GM12878 (cell line): ENCODE results near the gene SHANK1. TPM values are rescaled to one million over a fixed set of nuclear protein-coding genes. Genes with fewer than 3 reads are reported as not detected.

Source experiments
- ATAC-seq: fragments of 200-7000 bp; cut with Tn5 transposase; 3 replicates; pipeline ENCODE4 v1.9.1; 2020; ENCODE audit warnings: mild to moderate bottlenecking, moderate library complexity
- BruUV-seq: library from RNA; stranded (reverse); fragments of 400-500 nt; replicated peaks from 2 replicates; lab custom pipeline; 2021; lab: Mats Ljungman, UMichigan
- CTCF ChIA-PET: fragments of 300-600 bp; sonication (Branson Sonifier 250); formaldehyde crosslinking; extraction: SDS; loops from one replicate; lab custom pipeline; 2021; ENCODE audit warnings: inconsistent platforms; lab: Yijun Ruan, JAX
- POLR2A ChIA-PET: fragments of 350-600 bp; formaldehyde crosslinking; extraction: SDS; loops from one replicate; lab custom pipeline; 2021; ENCODE audit warnings: inconsistent platforms; lab: Charles Lee
- RAD21 ChIA-PET: fragments of 300-600 bp; sonication (Branson Sonifier 250); formaldehyde crosslinking; loops from one replicate; lab custom pipeline; 2023; ENCODE audit warnings: antibody characterized with exemption; ENCODE audit not compliant: unreplicated experiment; lab: Charles Lee
- SMC1A ChIA-PET: fragments of 300-600 bp; sonication (Branson Sonifier 250); formaldehyde crosslinking; loops from one replicate; lab custom pipeline; 2023; ENCODE audit not compliant: unreplicated experiment, uncharacterized antibody; lab: Charles Lee
- DNase-seq: peaks from one replicate; pipeline ENCODE4 v3.0.0-alpha.2; 2011; ENCODE audit warnings: low read depth, low spot score
- FAIRE-seq: peaks from 3 replicates; lab custom pipeline; 2011; peaks lifted over from hg19 to GRCh38; lab: Jason Lieb, UNC
- H2AFZ ChIP-seq: 2 replicates; pipeline ENCODE4 v1.6.0; 2011; ENCODE audit warnings: low read depth, low read length, control low read depth; ENCODE audit not compliant: control insufficient read depth
- H3K27ac ChIP-seq: 2 replicates; pipeline ENCODE4 v1.5.1; 2011; ENCODE audit warnings: control low read depth; ENCODE audit not compliant: control insufficient read depth, insufficient read depth
- H3K27me3 ChIP-seq, 2 experiments: replicated peaks in 1 of 2; 2 replicates each; pipeline versions ENCODE4 v1.6.0 to v1.6.1; 2011; ENCODE audit warnings: low read length in 1 of 2; ENCODE audit not compliant: control insufficient read depth in 2 of 2, insufficient read depth in 2 of 2
- H3K36me3 ChIP-seq, 2 experiments: 2 replicates each; pipeline ENCODE4 v1.5.1; 2011; ENCODE audit warnings: low read length in 1 of 2; ENCODE audit not compliant: control insufficient read depth in 2 of 2, insufficient read depth in 2 of 2
- H3K4me1 ChIP-seq: 2 replicates; pipeline ENCODE4 v1.6.1; 2011; ENCODE audit warnings: mild to moderate bottlenecking, low read length, moderate library complexity, mixed read lengths; ENCODE audit not compliant: control insufficient read depth, insufficient read depth
- H3K4me2 ChIP-seq: 2 replicates; pipeline ENCODE4 v1.6.0; 2011; ENCODE audit warnings: control low read depth; ENCODE audit not compliant: control insufficient read depth, insufficient read depth
- H3K4me3 ChIP-seq: fragments of 200-600 bp; sonication (generic); 2 replicates; pipeline ENCODE4 v1.5.1; 2016
- H3K79me2 ChIP-seq: 2 replicates; pipeline ENCODE4 v1.6.0; 2011; ENCODE audit warnings: low read length; ENCODE audit not compliant: control insufficient read depth, insufficient read depth
- H3K9ac ChIP-seq: 2 replicates; pipeline ENCODE4 v1.8.0; 2011; ENCODE audit warnings: low read length, control low read depth, mixed read lengths; ENCODE audit not compliant: control insufficient read depth, insufficient read depth
- H3K9me3 ChIP-seq: replicated peaks from 3 replicates; pipeline ENCODE4 v1.5.1; 2011; ENCODE audit warnings: mild to moderate bottlenecking, low read length; ENCODE audit not compliant: control insufficient read depth, insufficient read depth
- H4K20me1 ChIP-seq: 2 replicates; pipeline ENCODE4 v1.6.0; 2011; ENCODE audit not compliant: control insufficient read depth, insufficient read depth
- CHD1 ChIP-seq: IDR thresholded peaks from 2 replicates; pipeline ENCODE4 v1.6.1; 2012; ENCODE audit warnings: low read depth, low read length, improper control_type of control experiment
- CHD4 ChIP-seq: fragments of 200-600 bp; sonication (generic); IDR thresholded peaks from 2 replicates; pipeline ENCODE4 v1.6.1; 2016; ENCODE audit warnings: mild to moderate bottlenecking
- CREB1 ChIP-seq: IDR thresholded peaks from 2 replicates; pipeline ENCODE4 v1.6.1; 2012; ENCODE audit warnings: low read depth, mild to moderate bottlenecking, inconsistent platforms
- IKZF1 ChIP-seq: fragments of 450-650 bp; conservative IDR thresholded peaks from 2 replicates; pipeline ENCODE4 v1.6.1; 2017; ENCODE audit warnings: antibody characterized with exemption, mild to moderate bottlenecking
- JUNB ChIP-seq: IDR thresholded peaks from 2 replicates; pipeline ENCODE4 v1.6.1; 2016; ENCODE audit warnings: antibody characterized with exemption, mild to moderate bottlenecking
- KDM1A ChIP-seq: fragments of 200-600 bp; sonication (generic); IDR thresholded peaks from 2 replicates; pipeline ENCODE4 v1.6.1; 2016; ENCODE audit warnings: borderline replicate concordance
- MYC ChIP-seq: IDR thresholded peaks from 2 replicates; pipeline ENCODE4 v1.6.1; 2011; ENCODE audit warnings: mild to moderate bottlenecking, low read length, moderate library complexity, inconsistent platforms; ENCODE audit not compliant: insufficient read depth, insufficient replicate concordance, insufficient read length, severe bottlenecking
- NR2C2 ChIP-seq: IDR thresholded peaks from 2 replicates; pipeline ENCODE4 v1.6.1; 2011; ENCODE audit warnings: borderline replicate concordance, low read depth; ENCODE audit not compliant: control insufficient read depth, insufficient read length
- PAX5 ChIP-seq: IDR thresholded peaks from 2 replicates; pipeline ENCODE4 v1.6.1; 2011; ENCODE audit warnings: low read depth, low read length, borderline replicate concordance
- PAX8 ChIP-seq: fragments of 450-650 bp; IDR thresholded peaks from 2 replicates; pipeline ENCODE4 v1.6.1; 2017; ENCODE audit warnings: mild to moderate bottlenecking, moderate library complexity
- POLR2AphosphoS5 ChIP-seq: IDR thresholded peaks from 2 replicates; pipeline ENCODE4 v1.6.1; 2011; ENCODE audit warnings: mild to moderate bottlenecking, low read length, inconsistent platforms
- SUPT20H ChIP-seq: IDR thresholded peaks from 2 replicates; pipeline ENCODE4 v1.6.1; 2011; ENCODE audit warnings: low read depth, mild to moderate bottlenecking, low read length, moderate library complexity, borderline replicate concordance; ENCODE audit not compliant: control insufficient read depth
- YY1 ChIP-seq: IDR thresholded peaks from 2 replicates; pipeline ENCODE4 v1.6.1; 2011; ENCODE audit warnings: low read depth, mild to moderate bottlenecking, low read length
- ZBED1 ChIP-seq: IDR thresholded peaks from 2 replicates; pipeline ENCODE4 v1.6.1; 2016; ENCODE audit warnings: borderline replicate concordance
- ZSCAN29 ChIP-seq: fragments of 450-650 bp; IDR thresholded peaks from 2 replicates; pipeline ENCODE4 v1.6.1; 2017; ENCODE audit warnings: mild to moderate bottlenecking, moderate library complexity
- ZZZ3 ChIP-seq: IDR thresholded peaks from 2 replicates; pipeline ENCODE4 v1.6.1; 2011; ENCODE audit warnings: low read depth; ENCODE audit not compliant: control insufficient read depth, insufficient read length
- WGBS: methylation state at CpG from one replicate; pipeline ENCODE4 v1.1.6; 2016; ENCODE audit warnings: low lambda C conversion rate; ENCODE audit not compliant: insufficient replicate concordance, insufficient coverage; ENCODE audit errors: missing lambda C conversion rate; 5-methylcytosine and 5-hydroxymethylcytosine counted together
- in situ Hi-C: fragments of 300-500 bp; cut with MboI; formaldehyde crosslinking; loops from 9 replicates; pipeline ENCODE4 v1.14.3; 2018; ENCODE audit warnings: mixed read lengths
- intact Hi-C: fragments of 100-400 bp; cut with micrococcal nuclease; formaldehyde crosslinking; loops from one replicate; pipeline ENCODE4 v1.14.2; 2022; ENCODE audit not compliant: unreplicated experiment
- polyA plus RNA-seq, 11 experiments: library from polyadenylated mRNA; depleted of rRNA in 4 of 11; unstranded in 6 of 11; stranded (reverse) in 5 of 11; fragments of >200 nt; fragmentation: Nextera tagmentation in 4 of 11; fragmentation: Illumina TruSeq in 1 of 11; extraction: Ambion mirVana in 4 of 11; extraction: Trizol in 1 of 11; gene quantifications; 1 replicate in 1 of 11; 2 replicates in 10 of 11; pipeline versions ENCODE4 v1.2.1 to v1.2.3, GENCODE V29; 2011 to 2016; ENCODE audit warnings: inconsistent platforms in 2 of 11, missing spikeins in 2 of 11, low read depth in 1 of 11
- total RNA-seq, 4 experiments: library from RNA; depleted of rRNA in 3 of 4; stranded (reverse); fragments of >200 nt in 3 of 4; fragmentation: Illumina TruSeq in 1 of 4; extraction: Trizol in 1 of 4; gene quantifications; 2 replicates each; pipeline versions ENCODE4 v1.2.1 to v1.2.3, GENCODE V29; 2013 to 2021
- TF ChIP-seq, protein P1 (sequence below): IDR thresholded peaks from 2 replicates; pipeline ENCODE4 v1.6.1; 2011; ENCODE audit warnings: low read depth, mild to moderate bottlenecking, low read length, moderate library complexity, borderline replicate concordance; ENCODE audit errors: extremely low read depth
- TF ChIP-seq, protein P2 (sequence below): fragments of 450-650 bp; conservative IDR thresholded peaks from 2 replicates; pipeline ENCODE4 v1.6.1; 2017; ENCODE audit warnings: mild to moderate bottlenecking, moderate library complexity
- TF ChIP-seq, protein P3 (sequence below): fragments of 450-650 bp; IDR thresholded peaks from 2 replicates; pipeline ENCODE4 v1.6.1; 2018; ENCODE audit warnings: mild to moderate bottlenecking, low read depth, moderate library complexity; ENCODE audit not compliant: partially characterized antibody

SHANK1 gene
- total and polyA plus RNA-seq, 10 of the 15 experiments (the other 5 are each of a cell fraction or from before 2014, with no cell fraction given), result not detected

- no peak overlapping the region for H3K4me3 ChIP-seq
- in situ Hi-C loops (no loop called here), intact Hi-C loops (no loop called here)
- FAIRE-seq, result no peak
- RAD21 ChIA-PET, result no interaction called here
- H4K20me1 ChIP-seq, result no peaks in the 10 kb centered on the region
- TF ChIP-seq MYC (no peak), CHD1 (no peak), ZZZ3 (no peak), POLR2AphosphoS5 (no peak), SUPT20H (no peak), PAX5 (no peak), ZSCAN29 (no peak), ZBED1 (no peak), JUNB (no peak), CHD4 (no peak), IKZF1 (no peak), YY1 (no peak), NR2C2 (no peak), CREB1 (no peak), PAX8 (no peak), KDM1A (no peak)
- TF ChIP-seq, protein P1, sequence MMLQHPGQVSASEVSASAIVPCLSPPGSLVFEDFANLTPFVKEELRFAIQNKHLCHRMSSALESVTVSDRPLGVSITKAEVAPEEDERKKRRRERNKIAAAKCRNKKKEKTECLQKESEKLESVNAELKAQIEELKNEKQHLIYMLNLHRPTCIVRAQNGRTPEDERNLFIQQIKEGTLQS, result no peak
- TF ChIP-seq, protein P2, sequence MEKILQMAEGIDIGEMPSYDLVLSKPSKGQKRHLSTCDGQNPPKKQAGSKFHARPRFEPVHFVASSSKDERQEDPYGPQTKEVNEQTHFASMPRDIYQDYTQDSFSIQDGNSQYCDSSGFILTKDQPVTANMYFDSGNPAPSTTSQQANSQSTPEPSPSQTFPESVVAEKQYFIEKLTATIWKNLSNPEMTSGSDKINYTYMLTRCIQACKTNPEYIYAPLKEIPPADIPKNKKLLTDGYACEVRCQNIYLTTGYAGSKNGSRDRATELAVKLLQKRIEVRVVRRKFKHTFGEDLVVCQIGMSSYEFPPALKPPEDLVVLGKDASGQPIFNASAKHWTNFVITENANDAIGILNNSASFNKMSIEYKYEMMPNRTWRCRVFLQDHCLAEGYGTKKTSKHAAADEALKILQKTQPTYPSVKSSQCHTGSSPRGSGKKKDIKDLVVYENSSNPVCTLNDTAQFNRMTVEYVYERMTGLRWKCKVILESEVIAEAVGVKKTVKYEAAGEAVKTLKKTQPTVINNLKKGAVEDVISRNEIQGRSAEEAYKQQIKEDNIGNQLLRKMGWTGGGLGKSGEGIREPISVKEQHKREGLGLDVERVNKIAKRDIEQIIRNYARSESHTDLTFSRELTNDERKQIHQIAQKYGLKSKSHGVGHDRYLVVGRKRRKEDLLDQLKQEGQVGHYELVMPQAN, result no peak
- TF ChIP-seq, protein P3, sequence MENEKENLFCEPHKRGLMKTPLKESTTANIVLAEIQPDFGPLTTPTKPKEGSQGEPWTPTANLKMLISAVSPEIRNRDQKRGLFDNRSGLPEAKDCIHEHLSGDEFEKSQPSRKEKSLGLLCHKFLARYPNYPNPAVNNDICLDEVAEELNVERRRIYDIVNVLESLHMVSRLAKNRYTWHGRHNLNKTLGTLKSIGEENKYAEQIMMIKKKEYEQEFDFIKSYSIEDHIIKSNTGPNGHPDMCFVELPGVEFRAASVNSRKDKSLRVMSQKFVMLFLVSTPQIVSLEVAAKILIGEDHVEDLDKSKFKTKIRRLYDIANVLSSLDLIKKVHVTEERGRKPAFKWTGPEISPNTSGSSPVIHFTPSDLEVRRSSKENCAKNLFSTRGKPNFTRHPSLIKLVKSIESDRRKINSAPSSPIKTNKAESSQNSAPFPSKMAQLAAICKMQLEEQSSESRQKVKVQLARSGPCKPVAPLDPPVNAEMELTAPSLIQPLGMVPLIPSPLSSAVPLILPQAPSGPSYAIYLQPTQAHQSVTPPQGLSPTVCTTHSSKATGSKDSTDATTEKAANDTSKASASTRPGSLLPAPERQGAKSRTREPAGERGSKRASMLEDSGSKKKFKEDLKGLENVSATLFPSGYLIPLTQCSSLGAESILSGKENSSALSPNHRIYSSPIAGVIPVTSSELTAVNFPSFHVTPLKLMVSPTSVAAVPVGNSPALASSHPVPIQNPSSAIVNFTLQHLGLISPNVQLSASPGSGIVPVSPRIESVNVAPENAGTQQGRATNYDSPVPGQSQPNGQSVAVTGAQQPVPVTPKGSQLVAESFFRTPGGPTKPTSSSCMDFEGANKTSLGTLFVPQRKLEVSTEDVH, result no peak
- H3K27me3 ChIP-seq, result no peaks in the 10 kb centered on the region; a peak in 1 of 4 replicates
- H3K4me1 ChIP-seq, result no peaks in the 10 kb centered on the region
- SMC1A ChIA-PET, result no interaction called here
- WGBS, result 28% methylated on average over 11 of the region's 11 CpGs
- H3K4me2 ChIP-seq, result no peak overlapping the region
- no peak for DNase-seq
- H3K27ac ChIP-seq, result no peak overlapping the region
- H3K9ac ChIP-seq, result no peak overlapping the region
- ATAC-seq, result no peak
- BruUV-seq, result no TSS peak
- no peaks in the 10 kb centered on the region for H3K36me3 ChIP-seq
- H3K9me3 ChIP-seq, result no peaks in the 10 kb centered on the region
- CTCF ChIA-PET, result no interaction called here
- H2AFZ ChIP-seq, result no peak overlapping the region
- no peaks in the 10 kb centered on the region for H3K79me2 ChIP-seq
- POLR2A ChIA-PET, result no interaction called here
These were observed 20.4 kb upstream of the SHANK1 start for GRCh38 chr19:50739914-50740426.
